Breast epithelium (tissue), 3 donors: ENCODE results near the gene FLCN.

ENCODE experiments used
- CTCF ChIP-seq, 3 donors: fragments of 450-650 bp; IDR thresholded peaks; one replicate each; pipeline ENCODE4 v1.5.1; 2016 to 2017; ENCODE audit warnings: antibody characterized with exemption in 3 of 3, mild to moderate bottlenecking in 3 of 3, moderate library complexity in 3 of 3
- POLR2A ChIP-seq: fragments of 450-650 bp; IDR thresholded peaks from one replicate; pipeline ENCODE4 v1.6.1; 2016; ENCODE audit warnings: antibody characterized with exemption, mild to moderate bottlenecking, moderate library complexity
- POLR2AphosphoS5 ChIP-seq, 3 donors: sonication (generic); formaldehyde crosslinking; IDR thresholded peaks; one replicate each; pipeline ENCODE4 v1.6.1; 2017; ENCODE audit warnings: antibody characterized with exemption in 3 of 3

GRCh38 chr17:17213775-17214174, 23.2 kb downstream of the FLCN start:
- no peak for TF ChIP-seq POLR2AphosphoS5 (IDR thresholded peaks at IDR 0.05)
- no peak for TF ChIP-seq POLR2A
- TF ChIP-seq CTCF (IDR thresholded peaks at IDR 0.05): no peak
